ENCODE measurements around the gene CALN1. TPM values are rescaled to one million over a fixed set of nuclear protein-coding genes. Genes with fewer than 3 reads are reported as not detected.

The CALN1 gene
- total and polyA plus RNA-seq, 2 experiments from 2014 or later = 0.23 to 0.28 TPM

DNA sequence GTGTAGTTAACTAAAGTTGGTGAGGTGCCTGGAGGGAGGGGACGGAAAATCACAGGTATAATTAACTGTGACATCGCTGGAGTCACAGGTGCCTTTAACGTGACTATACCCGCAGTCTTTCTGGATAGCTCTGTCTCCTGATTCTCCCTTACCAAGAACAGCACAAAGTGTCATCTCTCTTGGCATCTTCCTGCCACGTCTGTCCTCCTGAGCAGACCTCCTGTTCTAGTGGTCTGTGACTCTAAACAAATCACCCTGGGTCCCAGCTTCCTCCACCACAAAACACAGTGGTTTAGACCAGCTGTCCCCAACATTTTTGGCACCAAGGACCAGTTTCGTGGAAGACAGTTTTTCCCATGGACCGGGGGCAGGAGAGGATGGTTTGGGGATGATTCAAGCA, 90.5 kb downstream of the CALN1 start:
- no peaks in the 10 kb centered on the region for H3K9me2 ChIP-seq (replicated peaks; ENCODE audit: insufficient read depth)
- no peaks in the 10 kb centered on the region for H4K20me1 ChIP-seq (ENCODE audit: insufficient read depth, poor library complexity, severe bottlenecking)
- no peaks in the 10 kb centered on the region for H3K36me3 ChIP-seq (replicated peaks; ENCODE audit: insufficient read depth, low read depth)
- H3K27me3 ChIP-seq = peaks cover 5% of the 10 kb centered on the region
- TF ChIP-seq, protein P1, sequence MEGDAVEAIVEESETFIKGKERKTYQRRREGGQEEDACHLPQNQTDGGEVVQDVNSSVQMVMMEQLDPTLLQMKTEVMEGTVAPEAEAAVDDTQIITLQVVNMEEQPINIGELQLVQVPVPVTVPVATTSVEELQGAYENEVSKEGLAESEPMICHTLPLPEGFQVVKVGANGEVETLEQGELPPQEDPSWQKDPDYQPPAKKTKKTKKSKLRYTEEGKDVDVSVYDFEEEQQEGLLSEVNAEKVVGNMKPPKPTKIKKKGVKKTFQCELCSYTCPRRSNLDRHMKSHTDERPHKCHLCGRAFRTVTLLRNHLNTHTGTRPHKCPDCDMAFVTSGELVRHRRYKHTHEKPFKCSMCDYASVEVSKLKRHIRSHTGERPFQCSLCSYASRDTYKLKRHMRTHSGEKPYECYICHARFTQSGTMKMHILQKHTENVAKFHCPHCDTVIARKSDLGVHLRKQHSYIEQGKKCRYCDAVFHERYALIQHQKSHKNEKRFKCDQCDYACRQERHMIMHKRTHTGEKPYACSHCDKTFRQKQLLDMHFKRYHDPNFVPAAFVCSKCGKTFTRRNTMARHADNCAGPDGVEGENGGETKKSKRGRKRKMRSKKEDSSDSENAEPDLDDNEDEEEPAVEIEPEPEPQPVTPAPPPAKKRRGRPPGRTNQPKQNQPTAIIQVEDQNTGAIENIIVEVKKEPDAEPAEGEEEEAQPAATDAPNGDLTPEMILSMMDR (IDR thresholded peaks at IDR 0.05; ENCODE audit: poor library complexity) = no peak
- no peak for TF ChIP-seq EZH2 (IDR thresholded peaks at IDR 0.05; ENCODE audit: borderline replicate concordance)
- TF ChIP-seq EZH2phosphoT487 (IDR thresholded peaks at IDR 0.05; ENCODE audit: low read depth, severe bottlenecking, unreplicated experiment) = no peak
- H3K4me2 ChIP-seq = no peak overlapping the region
- no peaks in the 10 kb centered on the region for H3K4me1 ChIP-seq (ENCODE audit: insufficient read depth)
- H3K27ac ChIP-seq = no peak overlapping the region
- H3K4me3 ChIP-seq = no peak overlapping the region
- no peaks in the 10 kb centered on the region for H3K9me3 ChIP-seq (ENCODE audit: low read depth)
- no peaks in the 10 kb centered on the region for H3K79me2 ChIP-seq
- 89% methylated on average over 7 of the region's 7 CpGs for WGBS (ENCODE audit: low lambda C conversion rate, missing lambda C conversion rate)
- H2AFZ ChIP-seq = no peak overlapping the region
- no peak for DNase-seq (ENCODE audit: low spot score)

DNA sequence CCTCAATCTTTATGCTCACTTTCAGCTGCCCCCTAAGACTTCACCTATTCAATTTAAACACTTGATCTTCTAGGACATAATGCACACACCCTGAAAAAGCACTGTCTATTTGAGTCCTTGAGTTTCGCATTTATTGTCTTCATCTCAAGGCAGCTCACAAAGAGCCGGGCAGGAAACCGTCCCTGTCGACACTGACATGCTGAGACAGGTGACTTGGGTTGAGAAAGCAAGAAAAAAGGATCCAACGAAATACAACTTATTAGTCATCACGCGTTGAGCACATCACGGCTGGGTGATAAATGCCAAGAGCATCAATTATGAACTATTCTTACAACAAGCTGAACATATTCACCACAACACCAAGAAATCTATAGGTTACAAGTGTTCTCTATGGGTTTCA, 91.1 kb downstream of the CALN1 start:
- Histone ChIP-seq H3K9me2 (replicated peaks; ENCODE audit: insufficient read depth) (no peaks in the 10 kb centered on the region), H3K4me2 (no peak overlapping the region), H3K79me2 (no peaks in the 10 kb centered on the region), H4K20me1 (ENCODE audit: insufficient read depth, poor library complexity, severe bottlenecking) (no peaks in the 10 kb centered on the region), H3K36me3 (replicated peaks; ENCODE audit: insufficient read depth, low read depth) (no peaks in the 10 kb centered on the region), H2AFZ (no peak overlapping the region), H3K4me3 (no peak overlapping the region), H3K9me3 (ENCODE audit: low read depth) (no peaks in the 10 kb centered on the region), H3K27ac (no peak overlapping the region), H3K4me1 (ENCODE audit: insufficient read depth) (no peaks in the 10 kb centered on the region), H3K27me3 (peaks cover 5% of the 10 kb centered on the region)
- 92% methylated on average over 8 of the region's 8 CpGs for WGBS (ENCODE audit: low lambda C conversion rate, missing lambda C conversion rate)
- DNase-seq (ENCODE audit: low spot score) = no peak
- TF ChIP-seq, protein P1 (IDR thresholded peaks at IDR 0.05; ENCODE audit: poor library complexity) = no peak
- TF ChIP-seq EZH2phosphoT487 (IDR thresholded peaks at IDR 0.05; ENCODE audit: low read depth, severe bottlenecking, unreplicated experiment) = no peak
- TF ChIP-seq EZH2 (IDR thresholded peaks at IDR 0.05; ENCODE audit: borderline replicate concordance) = no peak

DNA sequence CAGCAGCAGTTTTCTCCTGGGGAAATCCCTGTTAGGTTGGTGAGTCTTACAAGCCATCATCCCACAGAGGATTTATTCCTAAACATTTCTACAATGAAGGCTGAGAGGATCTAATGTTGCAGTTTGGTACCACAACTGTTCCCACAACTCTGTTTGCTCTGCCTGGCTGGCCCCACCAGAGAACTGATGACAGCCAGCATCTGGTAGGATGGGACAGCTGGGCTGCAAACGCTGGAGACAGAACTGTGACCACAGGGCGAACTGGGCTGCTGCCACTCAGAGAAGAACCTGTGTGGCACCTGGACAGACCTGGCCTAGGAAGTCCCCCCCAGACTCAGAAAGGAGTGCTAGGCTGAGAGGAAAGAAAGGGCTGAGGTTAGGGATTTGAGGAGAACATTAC, 94.8 kb downstream of the CALN1 start:
- Histone ChIP-seq H3K79me2 (no peaks in the 10 kb centered on the region), H3K36me3 (replicated peaks; ENCODE audit: insufficient read depth, low read depth) (no peaks in the 10 kb centered on the region), H4K20me1 (ENCODE audit: insufficient read depth, poor library complexity, severe bottlenecking) (no peaks in the 10 kb centered on the region), H3K4me1 (ENCODE audit: insufficient read depth) (no peaks in the 10 kb centered on the region), H3K4me2 (no peak overlapping the region), H3K27ac (no peak overlapping the region), H3K27me3 (peaks cover 5% of the 10 kb centered on the region), H3K9me3 (ENCODE audit: low read depth) (no peaks in the 10 kb centered on the region), H2AFZ (no peak overlapping the region), H3K9me2 (replicated peaks; ENCODE audit: insufficient read depth) (no peaks in the 10 kb centered on the region), H3K4me3 (no peak overlapping the region)
- WGBS (ENCODE audit: low lambda C conversion rate, missing lambda C conversion rate) = 70% methylated on average over 2 of the region's 2 CpGs
- DNase-seq (ENCODE audit: low spot score) = no peak
- TF ChIP-seq, protein P1 (IDR thresholded peaks at IDR 0.05; ENCODE audit: poor library complexity) = no peak
- TF ChIP-seq EZH2phosphoT487 (IDR thresholded peaks at IDR 0.05; ENCODE audit: low read depth, severe bottlenecking, unreplicated experiment) (no peak), EZH2 (IDR thresholded peaks at IDR 0.05; ENCODE audit: borderline replicate concordance) (no peak)

DNA sequence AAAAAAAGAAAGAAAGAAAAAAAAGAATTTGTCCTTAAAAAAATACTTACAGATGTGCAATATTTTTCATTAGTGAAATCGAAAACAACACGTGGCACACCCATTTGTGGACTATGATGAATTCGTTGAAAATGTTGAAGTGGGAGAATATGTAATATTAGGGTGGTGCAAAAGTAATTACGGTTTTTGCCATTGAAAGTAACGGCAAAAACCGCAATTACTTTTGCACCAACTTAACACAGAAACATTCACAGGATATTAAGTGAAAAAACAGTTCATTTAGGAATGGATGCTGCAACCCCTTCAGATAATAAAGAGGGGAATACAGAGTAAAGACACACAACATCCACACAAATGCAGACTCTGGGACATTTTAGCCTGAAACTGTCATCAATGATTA, 96.0 kb downstream of the CALN1 start:
- 93% methylated on average over 6 of the region's 6 CpGs for WGBS (ENCODE audit: low lambda C conversion rate, missing lambda C conversion rate)
- Histone ChIP-seq H3K27ac (no peak overlapping the region), H3K4me3 (no peak overlapping the region), H3K79me2 (no peaks in the 10 kb centered on the region), H3K36me3 (replicated peaks; ENCODE audit: insufficient read depth, low read depth) (no peaks in the 10 kb centered on the region), H3K4me2 (no peak overlapping the region), H2AFZ (no peak overlapping the region), H3K27me3 (peaks cover 5% of the 10 kb centered on the region), H3K9me3 (ENCODE audit: low read depth) (no peaks in the 10 kb centered on the region), H4K20me1 (ENCODE audit: insufficient read depth, poor library complexity, severe bottlenecking) (no peaks in the 10 kb centered on the region), H3K9me2 (replicated peaks; ENCODE audit: insufficient read depth) (no peaks in the 10 kb centered on the region), H3K4me1 (ENCODE audit: insufficient read depth) (no peaks in the 10 kb centered on the region)
- no peak for DNase-seq (ENCODE audit: low spot score)
- TF ChIP-seq, protein P1 (IDR thresholded peaks at IDR 0.05; ENCODE audit: poor library complexity) = no peak
- no peak for TF ChIP-seq EZH2phosphoT487 (IDR thresholded peaks at IDR 0.05; ENCODE audit: low read depth, severe bottlenecking, unreplicated experiment)
- no peak for TF ChIP-seq EZH2 (IDR thresholded peaks at IDR 0.05; ENCODE audit: borderline replicate concordance)
